Erythroblast (primary cell): ENCODE data around the gene ZNF497.
A peak's percentile ranks its signal among the peaks of the same experiment; 100 is the strongest.

Experiments
- DNase-seq, 2 experiments: peaks; one replicate each; lab custom pipeline; 2025; lab: John Stamatoyannopoulos, UW
- GATA1 ChIP-seq: IDR thresholded peaks from 2 replicates; pipeline ENCODE4 v1.6.1; 2011; ENCODE audit warnings: low read depth, mild to moderate bottlenecking, control low read depth, low read length, moderate library complexity
- POLR2A ChIP-seq: IDR thresholded peaks from 2 replicates; pipeline ENCODE4 v1.6.1; 2011; ENCODE audit warnings: mild to moderate bottlenecking, low read length

Gene ZNF497

GRCh38 chr19:58367698-58368454 is 5.3 kb upstream of the ZNF497 start:
- no peak for DNase-seq
- TF ChIP-seq GATA1 (no peak), POLR2A (no peak)

- DNase-seq = no peak
- no peak for TF ChIP-seq POLR2A
- TF ChIP-seq GATA1 = no peak
Measured at GRCh38 chr19:58366585-58367430, 4.3 kb upstream of the ZNF497 start.

DNA sequence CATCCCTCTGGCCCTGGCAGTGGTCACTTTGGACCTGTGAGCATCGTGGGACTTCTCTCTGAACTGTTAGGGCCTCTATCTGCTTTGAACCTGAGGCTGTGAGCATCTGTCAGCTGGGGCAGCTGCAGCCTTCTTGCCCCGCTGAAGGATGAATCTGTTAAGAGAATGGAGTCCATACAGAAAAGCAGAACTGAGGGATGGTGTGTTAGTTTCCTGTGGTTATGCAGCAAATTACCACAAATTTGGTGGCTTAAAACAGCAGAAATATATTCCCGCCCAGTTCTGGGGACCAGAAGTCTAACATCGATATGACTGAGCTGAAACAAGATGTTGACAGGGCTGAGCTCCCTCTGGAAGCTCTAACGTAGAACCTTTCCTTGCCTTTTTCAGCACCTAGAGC is 1.6 kb upstream of the ZNF497 start:
- no peak for DNase-seq
- TF ChIP-seq GATA1 (no peak), POLR2A (no peak)

DNA sequence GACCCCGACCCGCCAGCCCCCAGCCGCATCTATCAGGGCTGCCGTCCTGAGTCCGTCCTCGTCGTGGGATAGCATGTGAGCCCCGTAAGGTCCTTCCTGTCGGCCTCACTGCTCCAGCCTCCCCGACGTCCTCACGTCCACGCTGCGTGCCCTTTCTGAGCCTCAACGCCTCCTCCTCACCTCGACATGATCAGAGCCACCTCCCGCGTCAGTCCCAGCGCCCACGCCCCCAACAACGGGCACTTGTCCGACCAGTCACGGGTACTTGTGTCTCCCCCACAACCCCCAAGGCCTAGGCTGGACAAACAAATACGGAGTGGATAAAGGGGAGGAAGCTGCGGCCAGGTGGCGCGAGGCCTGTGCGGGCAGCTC is 665 bp downstream of the ZNF497 start:
- DNase-seq = peak in 1 of 2 experiments; percentile 83
- TF ChIP-seq GATA1 (no peak), POLR2A (no peak)

- DNase-seq = no peak
- no peak for TF ChIP-seq POLR2A
Measured at GRCh38 chr19:58357481-58358145, 4.9 kb downstream of the ZNF497 start.

DNA sequence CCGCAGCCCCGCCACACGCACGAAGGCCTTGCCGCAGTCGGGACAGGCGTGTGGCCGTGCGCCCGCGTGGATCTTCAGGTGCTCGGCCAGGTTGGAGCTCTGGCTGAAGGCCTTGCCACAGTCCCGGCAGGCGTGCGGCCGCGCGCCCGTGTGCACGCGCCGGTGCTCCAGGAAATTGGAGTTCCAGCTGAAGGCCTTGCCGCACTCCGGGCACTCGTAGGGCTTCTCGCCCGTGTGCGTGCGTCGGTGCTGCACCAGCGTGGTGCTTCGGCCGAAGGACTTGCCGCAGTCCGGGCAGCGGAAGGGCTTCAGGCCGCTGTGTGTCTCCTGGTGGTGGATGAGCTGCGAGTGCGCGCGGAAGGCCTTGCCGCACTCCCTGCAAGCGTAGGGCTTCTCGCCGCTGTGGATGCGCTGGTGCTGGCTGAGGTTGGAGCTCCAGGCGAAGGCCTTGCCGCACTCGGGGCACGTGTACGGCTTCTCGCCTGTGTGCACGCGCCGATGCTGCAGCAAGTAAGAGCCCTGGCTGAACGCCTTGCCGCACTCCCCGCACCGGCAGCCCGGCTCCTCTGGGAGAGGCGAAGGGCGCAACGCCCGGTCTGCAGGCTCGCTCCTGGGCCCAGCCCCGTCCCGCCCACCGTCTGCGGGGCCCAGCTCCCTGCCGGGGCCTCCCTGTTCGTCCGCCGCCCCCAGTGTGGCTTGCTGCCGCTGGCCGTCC is 5.6 kb downstream of the ZNF497 start:
- DNase-seq = no peak
- TF ChIP-seq GATA1 (no peak), POLR2A (no peak)

DNA sequence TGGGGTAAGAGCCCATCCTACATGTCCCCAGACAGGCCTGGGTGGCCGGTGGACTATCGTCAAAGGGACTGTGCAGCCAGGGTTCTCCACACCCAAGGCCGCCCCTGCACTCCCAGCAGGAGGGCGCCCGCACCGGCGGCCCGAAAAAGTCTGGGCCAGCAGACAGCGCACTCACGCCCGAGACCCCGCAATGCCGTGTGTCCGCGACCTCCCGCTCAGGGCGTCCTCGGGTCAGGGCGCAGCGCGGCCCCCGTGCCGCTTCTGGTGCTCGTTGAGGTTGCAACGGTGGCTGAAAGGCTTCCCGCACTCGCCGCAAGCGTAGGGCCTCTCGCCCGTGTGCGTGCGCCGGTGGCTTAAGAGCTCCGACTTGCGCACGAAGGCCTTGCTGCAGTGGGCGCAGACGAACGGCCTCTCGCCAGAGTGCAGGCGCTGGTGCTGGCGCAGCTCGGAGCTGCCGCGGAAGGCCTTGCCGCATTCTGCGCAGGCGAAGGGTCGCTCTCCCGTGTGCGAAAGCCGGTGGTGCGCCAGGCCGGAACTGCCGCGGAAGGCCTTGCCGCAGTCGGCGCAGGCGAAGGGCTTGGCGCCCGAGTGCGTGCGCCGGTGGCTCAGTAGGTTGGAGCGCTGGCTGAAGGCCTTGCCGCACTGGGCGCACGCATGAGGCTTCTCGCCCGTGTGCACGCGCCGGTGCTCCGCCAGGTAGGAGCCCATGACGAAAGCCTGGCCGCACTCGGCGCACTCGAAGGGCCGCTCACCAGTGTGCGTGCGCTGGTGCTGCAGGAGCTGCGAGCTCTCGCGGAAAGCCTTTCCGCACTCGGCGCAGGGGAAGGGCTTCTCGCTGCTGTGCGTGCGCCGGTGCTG is 6.4 kb downstream of the ZNF497 start:
- peak in 1 of 2 experiments; percentile 62 for DNase-seq
- TF ChIP-seq POLR2A (no peak), GATA1 (no peak)

GRCh38 chr19:58355215-58355796 is 7.2 kb downstream of the ZNF497 start:
- TF ChIP-seq GATA1 (no peak), POLR2A (no peak)
- DNase-seq = no peak

- TF ChIP-seq GATA1 (no peak), POLR2A (no peak)
- no peak for DNase-seq
Measured at GRCh38 chr19:58354478-58355030, 8.0 kb downstream of the ZNF497 start.

DNA sequence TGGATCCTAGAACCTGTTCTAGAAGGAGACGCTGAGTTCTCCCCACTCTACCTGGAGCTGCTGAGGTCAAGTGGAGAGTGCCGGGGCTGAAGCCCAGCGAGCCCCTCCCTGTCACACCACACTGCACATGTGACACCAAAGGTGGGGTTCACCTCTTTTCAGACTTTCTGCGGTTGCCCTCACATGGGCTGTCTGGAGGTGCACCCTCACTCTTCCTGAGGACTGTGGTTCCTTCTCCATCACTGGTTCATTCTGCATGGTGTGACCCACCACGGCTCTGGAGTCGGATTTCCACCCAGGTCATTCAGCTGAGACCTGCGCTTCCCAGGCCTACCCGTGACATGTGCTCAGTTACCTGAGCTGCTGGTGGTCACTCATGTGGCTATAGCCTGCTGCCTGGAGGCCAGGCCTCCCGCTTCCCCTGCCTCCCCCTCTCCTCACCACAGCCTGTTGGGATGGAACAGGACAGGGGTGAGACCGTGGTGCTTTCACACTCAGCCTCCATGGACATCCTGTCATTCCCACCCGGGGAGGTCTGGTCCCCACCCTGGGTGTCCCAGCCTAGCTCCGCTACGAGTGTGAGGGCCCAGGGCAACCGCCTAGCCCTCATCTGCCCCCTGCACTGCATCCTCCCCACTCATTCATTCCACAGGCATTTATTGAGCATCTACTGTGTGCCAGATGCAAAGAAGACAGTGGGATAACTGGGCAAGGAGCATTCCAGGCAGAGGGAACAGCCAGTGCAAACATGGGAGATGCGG is 8.7 kb downstream of the ZNF497 start:
- no peak for DNase-seq
- no peak for TF ChIP-seq POLR2A
- TF ChIP-seq GATA1 = no peak
